Thyroid gland (tissue), 4 donors: ENCODE results near the gene ATF1.

Source experiments
- CTCF ChIP-seq, 6 experiments: fragments of 200-600 bp in 3 of 6; fragments of 450-650 bp in 3 of 6; sonication (generic) in 3 of 6; IDR thresholded peaks; one replicate each; pipeline ENCODE4 v1.5.1; 2016 to 2019; ENCODE audit warnings: antibody characterized with exemption in 6 of 6, mild to moderate bottlenecking in 2 of 6, inconsistent platforms in 1 of 6, moderate library complexity in 1 of 6
- POLR2A ChIP-seq, 2 donors: fragments of 450-650 bp; IDR thresholded peaks; one replicate each; pipeline ENCODE4 v1.6.1; 2017; ENCODE audit warnings: antibody characterized with exemption in 2 of 2, mild to moderate bottlenecking in 2 of 2, moderate library complexity in 1 of 2

GRCh38 chr12:50750366-50750765 is 13.5 kb upstream of the ATF1 start:
- no peak for TF ChIP-seq CTCF (IDR thresholded peaks at IDR 0.05)
- TF ChIP-seq POLR2A (IDR thresholded peaks at IDR 0.05): no peak
